B cell (primary cell): ENCODE data around the gene MTUS2. TPM values are rescaled to one million over a fixed set of nuclear protein-coding genes. Genes with fewer than 3 reads are reported as not detected.

Experiments used
- ATAC-seq: fragments of 200-7000 bp; cut with Tn5 transposase; one replicate; pipeline ENCODE4 v1.10.0; 2021; ENCODE audit warnings: low read depth, mild to moderate bottlenecking, moderate number of reproducible peaks, moderate library complexity
- CTCF ChIA-PET: fragments of 350-600 bp; sonication (Branson Sonifier 250); formaldehyde crosslinking; loops from one replicate; lab custom pipeline; 2021; ENCODE audit warnings: antibody characterized with exemption, inconsistent platforms; lab: Charles Lee
- POLR2A ChIA-PET: fragments of 350-600 bp; sonication (Branson Sonifier 250); formaldehyde crosslinking; loops from one replicate; lab custom pipeline; 2021; ENCODE audit warnings: antibody characterized with exemption; lab: Charles Lee
- DNase-seq: peaks from one replicate; pipeline ENCODE4 v3.0.0; 2013
- H2AFZ ChIP-seq: 2 replicates; pipeline ENCODE4 v1.6.1; 2012; ENCODE audit warnings: mild to moderate bottlenecking, low read depth, low read length; ENCODE audit not compliant: insufficient read depth, poor library complexity, severe bottlenecking
- H3K27ac ChIP-seq, 2 donors: 1 replicate in 1 of 2; 2 replicates in 1 of 2; pipeline ENCODE4 v1.5.1; 2012 to 2013; ENCODE audit warnings: low read length in 2 of 2, mild to moderate bottlenecking in 2 of 2, moderate library complexity in 1 of 2
- H3K27me3 ChIP-seq, 4 experiments: fragments of 200-600 bp in 1 of 4; sonication (generic) in 1 of 4; replicated peaks in 1 of 4; 1 replicate in 2 of 4; 2 replicates in 2 of 4; pipeline versions ENCODE4 v1.6.1 to v1.7.0; 2013 to 2016; ENCODE audit warnings: low read length in 3 of 4, mild to moderate bottlenecking in 2 of 4, mixed read lengths in 1 of 4, moderate library complexity in 1 of 4; ENCODE audit not compliant: insufficient read depth in 4 of 4, control insufficient read depth in 3 of 4; ENCODE audit errors: control extremely low read depth in 1 of 4
- H3K36me3 ChIP-seq, 2 experiments: replicated peaks in 1 of 2; 1 replicate in 1 of 2; 2 replicates in 1 of 2; pipeline versions ENCODE4 v1.6.1 to v1.7.1; 2013; ENCODE audit warnings: low read length in 1 of 2; ENCODE audit not compliant: insufficient read depth in 2 of 2, control insufficient read depth in 1 of 2; ENCODE audit errors: control extremely low read depth in 1 of 2, extremely low read depth in 1 of 2
- H3K4me1 ChIP-seq, 2 donors: fragments of 200-600 bp in 1 of 2; sonication (generic) in 1 of 2; 1 replicate in 1 of 2; 2 replicates in 1 of 2; pipeline versions ENCODE4 v1.5.1 to v1.6.1; 2013 to 2017; ENCODE audit warnings: low read length in 2 of 2; ENCODE audit not compliant: control insufficient read depth in 2 of 2, insufficient read depth in 2 of 2
- H3K4me2 ChIP-seq: replicated peaks from 2 replicates; pipeline ENCODE3; 2012; ENCODE audit warnings: mild to moderate bottlenecking, low read depth, low read length; ENCODE audit not compliant: poor library complexity, severe bottlenecking
- H3K4me3 ChIP-seq, 5 experiments: fragments of 200-600 bp in 1 of 5; sonication (generic) in 1 of 5; 1 replicate in 3 of 5; 2 replicates in 2 of 5; pipeline versions ENCODE4 v1.5.1 to v1.7.0; 2011 to 2016; ENCODE audit warnings: low read length in 4 of 5, mild to moderate bottlenecking in 4 of 5, low read depth in 2 of 5, control low read depth in 1 of 5, moderate library complexity in 1 of 5; ENCODE audit not compliant: insufficient read depth in 1 of 5; ENCODE audit errors: control extremely low read depth in 1 of 5, extremely low read depth in 1 of 5
- H3K79me2 ChIP-seq: fragments of 200-600 bp; sonication (generic); one replicate; pipeline ENCODE4 v1.6.0; 2016; ENCODE audit warnings: low read length; ENCODE audit not compliant: control insufficient read depth, insufficient read depth
- H3K9ac ChIP-seq: fragments of 200-600 bp; sonication (generic); 2 replicates; pipeline ENCODE4 v1.6.1; 2017; ENCODE audit warnings: mild to moderate bottlenecking, low read length, moderate library complexity
- H3K9me3 ChIP-seq, 3 donors: one replicate each; pipeline versions ENCODE4 v1.6.1 to v1.7.1; 2013; ENCODE audit warnings: low read length in 2 of 3; ENCODE audit not compliant: control insufficient read depth in 2 of 3, insufficient read depth in 1 of 3; ENCODE audit errors: control extremely low read depth in 1 of 3
- H4K20me1 ChIP-seq: 2 replicates; pipeline ENCODE4 v1.6.0; 2012; ENCODE audit warnings: mild to moderate bottlenecking, low read length; ENCODE audit not compliant: insufficient read depth, control insufficient read depth, poor library complexity, severe bottlenecking
- H3K27ac Mint-ChIP-seq: one replicate; pipeline ENCODE4 v1.8.0; 2021; ENCODE audit warnings: mixed read lengths
- H3K27me3 Mint-ChIP-seq: one replicate; pipeline ENCODE4 v1.8.0; 2021; ENCODE audit warnings: mixed read lengths
- H3K4me1 Mint-ChIP-seq: one replicate; pipeline ENCODE4 v1.8.0; 2021; ENCODE audit warnings: mixed read lengths
- H3K4me3 Mint-ChIP-seq: one replicate; pipeline ENCODE4 v1.8.0; 2021; ENCODE audit warnings: mixed read lengths
- H3K9me3 Mint-ChIP-seq: one replicate; pipeline ENCODE4 v1.8.0; 2022; ENCODE audit warnings: mixed read lengths; ENCODE audit not compliant: insufficient read depth
- EZH2 ChIP-seq: IDR thresholded peaks from 2 replicates; pipeline ENCODE4 v1.6.1; 2012; ENCODE audit warnings: borderline replicate concordance, low read depth, mild to moderate bottlenecking, moderate library complexity, low read length; ENCODE audit not compliant: insufficient read depth, poor library complexity, severe bottlenecking
- WGBS: methylation state at CpG from one replicate; pipeline ENCODE4 v1.1.5; 2013; ENCODE audit warnings: missing lambda C conversion rate; ENCODE audit not compliant: insufficient coverage; 5-methylcytosine and 5-hydroxymethylcytosine counted together
- intact Hi-C: fragments of 100-400 bp; cut with micrococcal nuclease; formaldehyde crosslinking; loops from one replicate; pipeline ENCODE4 v1.10.0; 2022
- polyA plus RNA-seq: library from polyadenylated mRNA; depleted of rRNA; stranded (reverse); fragments of >200 nt; gene quantifications from 2 replicates; pipeline ENCODE4 v1.2.3, GENCODE V29; 2012
- total RNA-seq, 2 donors: library from RNA; stranded (reverse); fragments of 120-200 nt in 1 of 2; gene quantifications; 1 replicate in 1 of 2; 2 replicates in 1 of 2; pipeline versions ENCODE4 v1.2.3 to v1.2.4, GENCODE V29; 2013 to 2022
- TF ChIP-seq, protein P1 (sequence below): fragments of 200-600 bp; IDR thresholded peaks from one replicate; pipeline ENCODE4 v1.8.0; 2022; ENCODE audit warnings: antibody characterized with exemption, mild to moderate bottlenecking

Gene MTUS2
- total and polyA plus RNA-seq, 2 donors (not counting 1 experiment from before 2014, with no cell fraction given) = 0.12 TPM; not detected in 1

GRCh38 chr13:29452773-29453616 is 632.9 kb downstream of the MTUS2 start:
- H3K4me3 ChIP-seq = no peak overlapping the region
- ChIA-PET POLR2A (no interaction called here), CTCF (no interaction called here)
- WGBS = no CpG with 5 or more reads among the region's 4 CpGs
- H3K27me3 ChIP-seq = peaks cover 0 to 5% (median 2%) of the 10 kb centered on the region in 4 experiments
- Mint-ChIP-seq H3K9me3 (no peaks in the 10 kb centered on the region), H3K27ac (no peak overlapping the region), H3K4me3 (no peak overlapping the region), H3K27me3 (peaks cover 30% of the 10 kb centered on the region), H3K4me1 (no peaks in the 10 kb centered on the region)
- DNase-seq (no peak), ATAC-seq (no peak)
- TF ChIP-seq, protein P1, sequence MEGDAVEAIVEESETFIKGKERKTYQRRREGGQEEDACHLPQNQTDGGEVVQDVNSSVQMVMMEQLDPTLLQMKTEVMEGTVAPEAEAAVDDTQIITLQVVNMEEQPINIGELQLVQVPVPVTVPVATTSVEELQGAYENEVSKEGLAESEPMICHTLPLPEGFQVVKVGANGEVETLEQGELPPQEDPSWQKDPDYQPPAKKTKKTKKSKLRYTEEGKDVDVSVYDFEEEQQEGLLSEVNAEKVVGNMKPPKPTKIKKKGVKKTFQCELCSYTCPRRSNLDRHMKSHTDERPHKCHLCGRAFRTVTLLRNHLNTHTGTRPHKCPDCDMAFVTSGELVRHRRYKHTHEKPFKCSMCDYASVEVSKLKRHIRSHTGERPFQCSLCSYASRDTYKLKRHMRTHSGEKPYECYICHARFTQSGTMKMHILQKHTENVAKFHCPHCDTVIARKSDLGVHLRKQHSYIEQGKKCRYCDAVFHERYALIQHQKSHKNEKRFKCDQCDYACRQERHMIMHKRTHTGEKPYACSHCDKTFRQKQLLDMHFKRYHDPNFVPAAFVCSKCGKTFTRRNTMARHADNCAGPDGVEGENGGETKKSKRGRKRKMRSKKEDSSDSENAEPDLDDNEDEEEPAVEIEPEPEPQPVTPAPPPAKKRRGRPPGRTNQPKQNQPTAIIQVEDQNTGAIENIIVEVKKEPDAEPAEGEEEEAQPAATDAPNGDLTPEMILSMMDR = no peak
- no peak for TF ChIP-seq EZH2
- H3K36me3 ChIP-seq = no peaks in the 10 kb centered on the region
- H3K9me3 ChIP-seq = no peaks in the 10 kb centered on the region
- H3K79me2 ChIP-seq = no peaks in the 10 kb centered on the region
- H3K27ac ChIP-seq = no peak overlapping the region
- H3K4me1 ChIP-seq = no peaks in the 10 kb centered on the region
- no peak overlapping the region for H3K9ac ChIP-seq
- no peak overlapping the region for H3K4me2 ChIP-seq
- H2AFZ ChIP-seq = no peak overlapping the region
- H4K20me1 ChIP-seq = no peaks in the 10 kb centered on the region
- intact Hi-C loops = no loop called here

DNA sequence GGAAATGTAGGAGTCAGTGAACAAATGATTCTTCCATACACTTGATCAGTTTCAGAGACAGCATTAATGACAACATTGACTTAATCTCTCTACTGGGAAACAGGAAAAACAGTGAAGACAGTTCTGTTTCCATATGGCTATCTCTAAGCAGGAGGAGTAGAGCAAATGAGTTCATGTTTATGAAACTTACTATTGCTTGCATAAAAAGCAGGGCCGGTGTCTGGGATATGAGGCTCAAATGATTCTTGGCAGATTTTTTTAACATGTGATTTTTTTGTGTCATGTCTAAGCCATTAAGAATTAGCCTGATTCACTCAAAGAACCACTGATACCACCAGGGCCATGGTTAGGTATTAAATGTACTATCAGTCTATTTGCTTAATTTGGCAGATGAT is 633.5 kb downstream of the MTUS2 start:
- 100% methylated on average over 1 of the region's 1 CpG for WGBS
- Histone ChIP-seq H3K79me2 (no peaks in the 10 kb centered on the region), H3K36me3 (no peaks in the 10 kb centered on the region), H3K9ac (no peak overlapping the region), H4K20me1 (no peaks in the 10 kb centered on the region), H3K4me3 (no peak overlapping the region), H3K27me3 (peaks cover 0 to 5% (median 0%) of the 10 kb centered on the region in 4 experiments), H3K4me2 (no peak overlapping the region), H3K9me3 (no peaks in the 10 kb centered on the region), H3K27ac (no peak overlapping the region), H3K4me1 (no peaks in the 10 kb centered on the region), H2AFZ (no peak overlapping the region)
- Mint-ChIP-seq H3K4me1 (no peaks in the 10 kb centered on the region), H3K9me3 (no peaks in the 10 kb centered on the region), H3K27me3 (peaks cover 27% of the 10 kb centered on the region), H3K27ac (no peak overlapping the region), H3K4me3 (no peak overlapping the region)
- POLR2A ChIA-PET = no interaction called here
- no peak for TF ChIP-seq EZH2
- TF ChIP-seq, protein P1 = no peak
- CTCF ChIA-PET = no interaction called here
- ATAC-seq (no peak), DNase-seq (no peak)
- intact Hi-C loops = no loop called here
